Measurements from ENCODE around the gene GATM.

The GATM gene

DNA sequence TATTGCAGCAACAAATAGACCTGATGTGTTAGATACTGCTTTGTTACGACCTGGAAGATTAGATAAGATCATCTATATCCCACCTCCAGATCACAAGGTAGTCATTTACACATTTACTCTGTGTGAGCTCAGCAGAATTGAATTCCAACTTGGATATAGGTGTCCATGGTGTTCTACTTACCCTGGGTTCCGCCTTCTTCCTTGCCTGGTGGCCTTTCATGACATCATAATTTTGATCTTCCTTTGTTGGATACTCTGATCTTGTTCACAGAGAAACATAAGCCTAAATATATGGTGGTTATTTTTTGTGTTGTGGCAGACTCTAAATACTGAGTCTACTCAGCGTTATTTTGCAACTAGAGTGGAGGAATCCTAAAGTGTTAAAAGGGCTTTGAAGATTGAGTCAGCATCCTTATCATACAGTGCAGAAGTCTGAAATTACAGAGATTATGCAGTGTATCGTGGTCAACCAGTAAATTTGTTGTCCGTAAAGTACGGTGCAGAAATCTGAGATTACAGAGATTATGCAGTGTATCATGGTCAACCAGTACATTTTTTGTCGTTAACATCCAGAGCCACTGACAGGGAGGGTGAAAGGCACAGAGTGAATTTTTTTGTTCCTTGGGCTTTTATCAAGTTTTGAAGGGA is 39.1 kb upstream of the GATM start:
- ATAC-seq (ENCODE audit: low read depth) (no peak), DNase-seq (ENCODE audit: low spot score) (no peak)
- H3K4me3 ChIP-seq (ENCODE audit: severe bottlenecking), result no peak overlapping the region

DNA sequence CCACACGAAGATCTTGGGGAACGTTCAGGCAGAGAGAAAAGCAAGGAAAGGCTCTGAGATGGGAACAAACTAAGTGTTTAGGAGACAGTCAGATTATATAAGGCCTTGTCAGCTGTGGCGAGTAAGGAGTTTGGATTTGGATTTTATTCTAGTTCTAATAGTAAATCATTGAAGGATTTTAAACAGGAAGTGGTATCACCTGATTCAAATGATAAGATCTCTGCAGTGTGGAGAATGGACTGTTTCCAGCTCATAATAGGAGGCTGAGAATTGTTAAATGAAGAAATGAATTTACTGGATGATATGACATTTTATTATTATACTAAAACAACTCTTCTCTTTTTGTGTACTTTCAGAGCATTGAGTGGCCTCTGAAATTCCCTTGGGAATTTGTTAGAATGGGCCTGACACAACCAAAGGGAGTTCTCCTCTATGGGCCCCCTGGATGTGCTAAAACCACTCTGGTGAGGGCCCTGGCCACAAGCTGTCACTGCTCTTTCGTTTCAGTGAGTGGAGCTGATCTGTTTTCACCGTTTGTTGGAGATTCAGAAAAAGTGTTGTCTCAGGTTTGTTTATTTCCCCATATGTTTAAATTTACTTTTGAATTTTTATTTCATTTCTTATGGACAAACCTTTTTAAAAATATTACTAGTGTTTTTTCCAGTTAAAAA is 36.0 kb upstream of the GATM start:
- Histone ChIP-seq H3K4me1 (ENCODE audit: insufficient read depth, poor library complexity, severe bottlenecking) (no peaks in the 10 kb centered on the region), H3K4me3 (ENCODE audit: severe bottlenecking) (no peak overlapping the region), H3K9me3 (ENCODE audit: severe bottlenecking) (no peaks in the 10 kb centered on the region), H3K36me3 (ENCODE audit: low read depth) (peaks cover 100% of the 10 kb centered on the region), H3K27ac (ENCODE audit: poor library complexity, severe bottlenecking) (no peak overlapping the region), H3K27me3 (ENCODE audit: insufficient read depth, poor library complexity, severe bottlenecking) (no peaks in the 10 kb centered on the region)
- TF ChIP-seq, protein P1, sequence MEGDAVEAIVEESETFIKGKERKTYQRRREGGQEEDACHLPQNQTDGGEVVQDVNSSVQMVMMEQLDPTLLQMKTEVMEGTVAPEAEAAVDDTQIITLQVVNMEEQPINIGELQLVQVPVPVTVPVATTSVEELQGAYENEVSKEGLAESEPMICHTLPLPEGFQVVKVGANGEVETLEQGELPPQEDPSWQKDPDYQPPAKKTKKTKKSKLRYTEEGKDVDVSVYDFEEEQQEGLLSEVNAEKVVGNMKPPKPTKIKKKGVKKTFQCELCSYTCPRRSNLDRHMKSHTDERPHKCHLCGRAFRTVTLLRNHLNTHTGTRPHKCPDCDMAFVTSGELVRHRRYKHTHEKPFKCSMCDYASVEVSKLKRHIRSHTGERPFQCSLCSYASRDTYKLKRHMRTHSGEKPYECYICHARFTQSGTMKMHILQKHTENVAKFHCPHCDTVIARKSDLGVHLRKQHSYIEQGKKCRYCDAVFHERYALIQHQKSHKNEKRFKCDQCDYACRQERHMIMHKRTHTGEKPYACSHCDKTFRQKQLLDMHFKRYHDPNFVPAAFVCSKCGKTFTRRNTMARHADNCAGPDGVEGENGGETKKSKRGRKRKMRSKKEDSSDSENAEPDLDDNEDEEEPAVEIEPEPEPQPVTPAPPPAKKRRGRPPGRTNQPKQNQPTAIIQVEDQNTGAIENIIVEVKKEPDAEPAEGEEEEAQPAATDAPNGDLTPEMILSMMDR (IDR thresholded peaks at IDR 0.05; ENCODE audit: poor library complexity, severe bottlenecking), result no peak
- no peak for DNase-seq (ENCODE audit: low spot score)
- ATAC-seq (ENCODE audit: low read depth), result no peak

More for the DNA sequence above, 39.1 kb upstream of the GATM start:
- no peaks in the 10 kb centered on the region for H3K4me1 ChIP-seq (ENCODE audit: insufficient read depth, poor library complexity, severe bottlenecking)
- H3K27ac ChIP-seq (ENCODE audit: poor library complexity, severe bottlenecking), result no peak overlapping the region
- no peaks in the 10 kb centered on the region for H3K27me3 ChIP-seq (ENCODE audit: insufficient read depth, poor library complexity, severe bottlenecking)
- TF ChIP-seq, protein P1 (IDR thresholded peaks at IDR 0.05; ENCODE audit: poor library complexity, severe bottlenecking), result no peak
- no peaks in the 10 kb centered on the region for H3K9me3 ChIP-seq (ENCODE audit: severe bottlenecking)
- H3K36me3 ChIP-seq (ENCODE audit: low read depth), result peaks cover 99% of the 10 kb centered on the region

DNA sequence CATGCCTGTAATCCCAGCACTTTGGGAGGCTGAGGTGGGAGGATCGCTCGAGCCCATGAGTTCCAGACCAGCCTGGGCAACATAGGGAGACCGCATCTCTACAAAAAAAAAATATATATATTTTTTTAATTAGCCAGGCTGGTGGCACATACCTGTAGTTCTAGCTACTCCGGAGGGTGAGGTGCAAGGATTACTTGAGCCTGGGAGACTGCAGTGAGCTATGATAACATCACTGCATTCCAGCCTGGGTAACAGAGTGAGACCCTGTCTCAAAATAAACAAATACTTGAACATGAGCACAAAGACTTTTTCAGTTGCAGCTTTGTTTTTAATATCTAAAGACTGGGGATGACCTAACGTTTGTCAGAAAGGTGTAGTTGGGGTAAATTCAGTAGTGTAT is 31.3 kb upstream of the GATM start:
- ATAC-seq (ENCODE audit: low read depth), result no peak
- no peak overlapping the region for H3K27ac ChIP-seq (ENCODE audit: poor library complexity, severe bottlenecking)
- H3K4me3 ChIP-seq (ENCODE audit: severe bottlenecking), result no peak overlapping the region
- no peak for DNase-seq (ENCODE audit: low spot score)
- TF ChIP-seq, protein P1 (IDR thresholded peaks at IDR 0.05; ENCODE audit: poor library complexity, severe bottlenecking), result no peak
- no peaks in the 10 kb centered on the region for H3K27me3 ChIP-seq (ENCODE audit: insufficient read depth, poor library complexity, severe bottlenecking)
- peaks cover 98% of the 10 kb centered on the region for H3K36me3 ChIP-seq (ENCODE audit: low read depth)
- no peaks in the 10 kb centered on the region for H3K4me1 ChIP-seq (ENCODE audit: insufficient read depth, poor library complexity, severe bottlenecking)
- H3K9me3 ChIP-seq (ENCODE audit: severe bottlenecking), result no peaks in the 10 kb centered on the region

- ATAC-seq (ENCODE audit: low read depth), result no peak
- peaks cover 7% of the 10 kb centered on the region for H3K4me1 ChIP-seq (ENCODE audit: insufficient read depth, poor library complexity, severe bottlenecking)
- no peak overlapping the region for H3K27ac ChIP-seq (ENCODE audit: poor library complexity, severe bottlenecking)
- no peaks in the 10 kb centered on the region for H3K9me3 ChIP-seq (ENCODE audit: severe bottlenecking)
- no peaks in the 10 kb centered on the region for H3K27me3 ChIP-seq (ENCODE audit: insufficient read depth, poor library complexity, severe bottlenecking)
- TF ChIP-seq, protein P1 (IDR thresholded peaks at IDR 0.05; ENCODE audit: poor library complexity, severe bottlenecking), result no peak
- DNase-seq (ENCODE audit: low spot score), result no peak
- H3K4me3 ChIP-seq (ENCODE audit: severe bottlenecking), result no peak overlapping the region
- peaks cover 87% of the 10 kb centered on the region for H3K36me3 ChIP-seq (ENCODE audit: low read depth)
These were observed 29.4 kb upstream of the GATM start for GRCh38 chr15:45407786-45408185.
